HG03575 (cell line): Measurements from ENCODE around the gene KCNQ1.

Experiments
- ATAC-seq: cut with Tn5 transposase; IDR thresholded peaks from one replicate; pipeline ENCODE4 v1.9.1; 2021; ENCODE audit not compliant: unreplicated experiment, insufficient number of reproducible peaks, low FRiP score; ENCODE audit errors: extremely low read depth

The KCNQ1 gene

GRCh38 chr11:2673871-2674471 is 229.2 kb downstream of the KCNQ1 start:
- no peak for ATAC-seq

GRCh38 chr11:2674658-2675131 is 229.9 kb downstream of the KCNQ1 start:
- no peak for ATAC-seq

- no peak for ATAC-seq
These were observed 230.7 kb downstream of the KCNQ1 start for GRCh38 chr11:2675540-2675939.

GRCh38 chr11:2677127-2677526 is 232.3 kb downstream of the KCNQ1 start:
- ATAC-seq, result no peak

- no peak for ATAC-seq
These were observed 233.6 kb downstream of the KCNQ1 start for GRCh38 chr11:2678396-2678795.

GRCh38 chr11:2679011-2679676 is 234.3 kb downstream of the KCNQ1 start:
- ATAC-seq, result no peak

- ATAC-seq, result no peak
These were observed 236.8 kb downstream of the KCNQ1 start for GRCh38 chr11:2681408-2682145.

GRCh38 chr11:2683806-2684205 is 239.0 kb downstream of the KCNQ1 start:
- ATAC-seq, result no peak

- ATAC-seq, result no peak
These were observed 239.8 kb downstream of the KCNQ1 start for GRCh38 chr11:2684581-2684980.

GRCh38 chr11:2685051-2685450 is 240.2 kb downstream of the KCNQ1 start:
- no peak for ATAC-seq

GRCh38 chr11:2685566-2686359 is 241.0 kb downstream of the KCNQ1 start:
- no peak for ATAC-seq

GRCh38 chr11:2686360-2687222 is 241.8 kb downstream of the KCNQ1 start:
- ATAC-seq, result no peak

GRCh38 chr11:2687223-2687530 is 242.4 kb downstream of the KCNQ1 start:
- no peak for ATAC-seq

- no peak for ATAC-seq
These were observed 243.0 kb downstream of the KCNQ1 start for GRCh38 chr11:2687782-2688191.

- no peak for ATAC-seq
These were observed 243.8 kb downstream of the KCNQ1 start for GRCh38 chr11:2688381-2689231.

GRCh38 chr11:2689651-2690575 is 245.1 kb downstream of the KCNQ1 start:
- no peak for ATAC-seq
